ENCODE data around the gene DYDC1.
A peak's percentile ranks its signal among the peaks of the same experiment; 100 is the strongest.

Gene DYDC1

DNA sequence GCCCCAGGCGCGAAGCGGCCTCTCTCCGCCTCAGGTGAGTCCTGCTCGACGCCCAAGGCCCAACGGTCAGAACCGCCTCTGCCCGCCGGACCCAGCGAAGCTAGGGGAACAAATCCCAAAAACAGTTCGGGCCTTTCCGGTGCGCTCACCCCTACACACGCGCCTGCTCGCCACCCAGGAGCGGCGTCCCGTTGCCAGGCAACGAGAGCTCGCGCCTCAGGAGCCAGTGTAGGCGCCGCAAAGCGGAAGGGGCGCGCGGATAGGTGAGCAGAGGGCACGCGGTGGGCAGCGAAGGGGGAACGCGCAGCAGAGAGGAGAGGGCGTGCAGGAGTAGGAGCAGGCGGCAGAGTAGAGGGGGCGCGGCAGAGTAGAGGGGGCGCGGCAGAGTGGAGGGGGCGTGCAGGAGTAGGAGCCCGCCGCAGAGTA, at the start of gene DYDC1, which contains the start of gene DYDC2:
DYDC1 (minus strand) TSS at position 193 of the 426 bp plus-strand sequence. CDS start 4,154 bp downstream, outside the sequence.
DYDC2 (plus strand) TSS at position 219 of the 426 bp plus-strand sequence. CDS start 5,663 bp downstream, outside the sequence.
- Histone ChIP-seq H3K27me3 (ENCODE audit: low read depth, low read length) (peaks cover 4% of the 10 kb centered on the region), H3K4me3 (ENCODE audit: low read depth in 1 of 2, low read length in 2 of 2) (peak within 1 kb of the TSS; percentile 21 to 67), H3K9me3 (ENCODE audit: control insufficient read depth in 1 of 2, low read length in 2 of 2) (peaks cover 0 to 2% of the 10 kb centered on the region in 2 donors), H3K36me3 (ENCODE audit: control insufficient read depth in 1 of 2, insufficient read depth in 2 of 2, low read length in 2 of 2) (no peaks in the 10 kb centered on the region), H3K4me1 (ENCODE audit: control insufficient read depth in 1 of 2, insufficient read depth in 2 of 2, low read length in 2 of 2) (peaks cover 0 to 13% of the 10 kb centered on the region in 2 donors), H3K27ac (ENCODE audit: low read length) (no peak within 1 kb of the TSS)

GRCh38 chr10:80406204-80406603, 49.6 kb upstream of the DYDC1 start:
- Histone ChIP-seq H3K9me3 (ENCODE audit: control insufficient read depth in 1 of 2, low read length in 2 of 2) (no peaks in the 10 kb centered on the region), H3K4me3 (ENCODE audit: low read depth in 1 of 2, low read length in 2 of 2) (no peak overlapping the region), H3K36me3 (ENCODE audit: control insufficient read depth in 1 of 2, insufficient read depth in 2 of 2, low read length in 2 of 2) (no peaks in the 10 kb centered on the region), H3K27ac (ENCODE audit: low read length) (no peak overlapping the region), H3K27me3 (ENCODE audit: low read depth, low read length) (no peaks in the 10 kb centered on the region), H3K4me1 (ENCODE audit: control insufficient read depth in 1 of 2, insufficient read depth in 2 of 2, low read length in 2 of 2) (peaks cover 5 to 25% of the 10 kb centered on the region in 2 donors)

- no peak overlapping the region for H3K27ac ChIP-seq (ENCODE audit: low read length)
- no peak overlapping the region for H3K4me3 ChIP-seq (ENCODE audit: low read depth in 1 of 2, low read length in 2 of 2)
- no peaks in the 10 kb centered on the region for H3K9me3 ChIP-seq (ENCODE audit: control insufficient read depth in 1 of 2, low read length in 2 of 2)
- H3K36me3 ChIP-seq (ENCODE audit: control insufficient read depth in 1 of 2, insufficient read depth in 2 of 2, low read length in 2 of 2) = no peaks in the 10 kb centered on the region
- H3K4me1 ChIP-seq (ENCODE audit: control insufficient read depth in 1 of 2, insufficient read depth in 2 of 2, low read length in 2 of 2) = peaks cover 0 to 19% of the 10 kb centered on the region in 2 donors
- H3K27me3 ChIP-seq (ENCODE audit: low read depth, low read length) = no peaks in the 10 kb centered on the region
These were observed 49.1 kb upstream of the DYDC1 start for GRCh38 chr10:80405626-80406025.

DNA sequence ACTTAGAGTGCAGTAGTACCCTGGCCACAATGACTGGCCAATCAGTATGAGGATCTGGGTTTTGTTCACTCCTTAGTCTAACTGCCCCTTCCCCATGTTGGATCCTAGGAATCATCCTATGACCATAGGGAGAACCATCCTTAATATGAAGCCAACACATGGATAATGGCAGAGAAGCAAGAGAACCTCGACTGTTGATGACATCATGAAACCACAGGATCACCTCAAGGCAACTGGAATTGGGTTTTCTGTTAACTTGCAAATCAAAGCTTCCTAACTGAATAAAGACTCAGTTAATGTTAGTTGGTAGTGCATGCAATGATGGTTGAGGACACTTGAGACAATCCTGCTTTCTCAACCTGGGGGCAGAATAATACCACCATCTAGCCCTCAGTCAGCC, 48.5 kb upstream of the DYDC1 start:
- H3K9me3 ChIP-seq (ENCODE audit: control insufficient read depth in 1 of 2, low read length in 2 of 2) = no peaks in the 10 kb centered on the region
- H3K27me3 ChIP-seq (ENCODE audit: low read depth, low read length) = no peaks in the 10 kb centered on the region
- H3K36me3 ChIP-seq (ENCODE audit: control insufficient read depth in 1 of 2, insufficient read depth in 2 of 2, low read length in 2 of 2) = no peaks in the 10 kb centered on the region
- no peak overlapping the region for H3K4me3 ChIP-seq (ENCODE audit: low read depth in 1 of 2, low read length in 2 of 2)
- H3K4me1 ChIP-seq (ENCODE audit: control insufficient read depth in 1 of 2, insufficient read depth in 2 of 2, low read length in 2 of 2) = peaks cover 0 to 13% of the 10 kb centered on the region in 2 donors
- H3K27ac ChIP-seq (ENCODE audit: low read length) = no peak overlapping the region

DNA sequence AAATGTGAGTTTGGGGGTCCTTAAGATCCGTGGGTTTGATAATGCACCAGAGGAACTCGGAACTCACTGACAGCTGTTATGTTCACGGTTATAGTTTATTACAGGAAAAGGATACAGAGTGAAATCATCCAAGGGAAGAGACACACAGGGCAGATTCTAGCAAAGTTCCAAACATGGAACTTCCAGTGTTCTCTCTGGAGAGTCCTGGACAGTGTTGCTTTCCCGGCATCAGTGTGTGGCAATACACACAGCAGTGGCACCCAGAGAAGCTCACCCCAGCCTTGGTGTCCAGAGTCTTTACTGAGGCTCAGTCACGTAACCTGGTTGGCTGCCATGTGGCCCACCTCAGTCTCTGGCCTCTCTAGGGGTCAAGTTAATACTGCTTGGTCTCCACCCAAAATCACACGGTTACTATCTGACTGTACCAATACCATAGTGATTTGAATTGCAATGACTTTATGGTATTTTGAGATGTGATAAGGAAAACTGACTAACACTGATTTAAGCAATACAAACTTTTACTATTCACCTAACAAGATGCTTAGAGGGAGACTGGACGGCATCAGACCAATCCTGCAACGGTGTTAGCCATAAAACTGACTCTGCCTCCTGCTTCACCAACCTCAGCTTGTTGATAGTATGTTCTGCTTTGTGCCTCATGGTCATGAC, 43.7 kb upstream of the DYDC1 start:
- H3K4me3 ChIP-seq (ENCODE audit: low read depth in 1 of 2, low read length in 2 of 2) = no peak overlapping the region
- H3K4me1 ChIP-seq (ENCODE audit: control insufficient read depth in 1 of 2, insufficient read depth in 2 of 2, low read length in 2 of 2) = no peaks in the 10 kb centered on the region

DNA sequence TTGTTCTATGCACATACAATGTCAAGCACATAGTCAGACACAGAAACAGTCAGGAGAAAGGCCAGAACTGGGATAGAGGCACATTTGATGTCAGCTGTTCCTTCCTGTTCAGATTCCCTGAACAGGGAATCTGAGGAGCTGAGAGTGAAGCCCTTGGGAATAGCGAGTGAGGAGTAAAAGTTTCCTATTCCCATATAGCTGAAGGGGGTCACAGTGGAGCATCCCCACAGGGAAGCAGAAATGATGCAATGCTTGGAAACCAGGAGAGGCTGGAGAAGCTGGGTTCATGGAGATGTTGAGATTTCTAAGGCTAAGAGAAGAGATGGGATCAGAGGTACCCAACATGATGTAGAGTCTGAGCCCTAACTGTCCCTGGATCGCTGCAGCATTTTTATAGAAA, 40.5 kb upstream of the DYDC1 start:
- no peaks in the 10 kb centered on the region for H3K27me3 ChIP-seq (ENCODE audit: low read depth, low read length)
- no peaks in the 10 kb centered on the region for H3K9me3 ChIP-seq (ENCODE audit: control insufficient read depth in 1 of 2, low read length in 2 of 2)
- no peaks in the 10 kb centered on the region for H3K36me3 ChIP-seq (ENCODE audit: control insufficient read depth in 1 of 2, insufficient read depth in 2 of 2, low read length in 2 of 2)
- no peak overlapping the region for H3K4me3 ChIP-seq (ENCODE audit: low read depth in 1 of 2, low read length in 2 of 2)
- H3K27ac ChIP-seq (ENCODE audit: low read length) = no peak overlapping the region
- no peaks in the 10 kb centered on the region for H3K4me1 ChIP-seq (ENCODE audit: control insufficient read depth in 1 of 2, insufficient read depth in 2 of 2, low read length in 2 of 2)

More for the DNA sequence above, 43.7 kb upstream of the DYDC1 start:
- no peaks in the 10 kb centered on the region for H3K27me3 ChIP-seq (ENCODE audit: low read depth, low read length)
- H3K27ac ChIP-seq (ENCODE audit: low read length) = no peak overlapping the region
- H3K36me3 ChIP-seq (ENCODE audit: control insufficient read depth in 1 of 2, insufficient read depth in 2 of 2, low read length in 2 of 2) = no peaks in the 10 kb centered on the region
- no peaks in the 10 kb centered on the region for H3K9me3 ChIP-seq (ENCODE audit: control insufficient read depth in 1 of 2, low read length in 2 of 2)

- no peak overlapping the region for H3K27ac ChIP-seq (ENCODE audit: low read length)
- no peaks in the 10 kb centered on the region for H3K4me1 ChIP-seq (ENCODE audit: control insufficient read depth in 1 of 2, insufficient read depth in 2 of 2, low read length in 2 of 2)
- no peak overlapping the region for H3K4me3 ChIP-seq (ENCODE audit: low read depth in 1 of 2, low read length in 2 of 2)
- H3K27me3 ChIP-seq (ENCODE audit: low read depth, low read length) = no peaks in the 10 kb centered on the region
- no peaks in the 10 kb centered on the region for H3K9me3 ChIP-seq (ENCODE audit: control insufficient read depth in 1 of 2, low read length in 2 of 2)
- no peaks in the 10 kb centered on the region for H3K36me3 ChIP-seq (ENCODE audit: control insufficient read depth in 1 of 2, insufficient read depth in 2 of 2, low read length in 2 of 2)
These were observed 37.9 kb upstream of the DYDC1 start for GRCh38 chr10:80394358-80394916.

GRCh38 chr10:80392250-80392649, 35.7 kb upstream of the DYDC1 start:
- Histone ChIP-seq H3K4me1 (ENCODE audit: control insufficient read depth in 1 of 2, insufficient read depth in 2 of 2, low read length in 2 of 2) (peaks cover 6 to 8% of the 10 kb centered on the region in 2 donors), H3K9me3 (ENCODE audit: control insufficient read depth in 1 of 2, low read length in 2 of 2) (no peaks in the 10 kb centered on the region), H3K27me3 (ENCODE audit: low read depth, low read length) (no peaks in the 10 kb centered on the region), H3K27ac (ENCODE audit: low read length) (no peak overlapping the region), H3K36me3 (ENCODE audit: control insufficient read depth in 1 of 2, insufficient read depth in 2 of 2, low read length in 2 of 2) (no peaks in the 10 kb centered on the region), H3K4me3 (ENCODE audit: low read depth in 1 of 2, low read length in 2 of 2) (no peak overlapping the region)

- Histone ChIP-seq H3K4me1 (ENCODE audit: control insufficient read depth in 1 of 2, insufficient read depth in 2 of 2, low read length in 2 of 2) (peaks cover 6 to 8% of the 10 kb centered on the region in 2 donors), H3K36me3 (ENCODE audit: control insufficient read depth in 1 of 2, insufficient read depth in 2 of 2, low read length in 2 of 2) (no peaks in the 10 kb centered on the region), H3K9me3 (ENCODE audit: control insufficient read depth in 1 of 2, low read length in 2 of 2) (no peaks in the 10 kb centered on the region), H3K27me3 (ENCODE audit: low read depth, low read length) (no peaks in the 10 kb centered on the region), H3K4me3 (ENCODE audit: low read depth in 1 of 2, low read length in 2 of 2) (no peak overlapping the region), H3K27ac (ENCODE audit: low read length) (no peak overlapping the region)
These were observed 34.2 kb upstream of the DYDC1 start for GRCh38 chr10:80390740-80391139.

GRCh38 chr10:80382989-80383388, 26.4 kb upstream of the DYDC1 start:
- no peak overlapping the region for H3K4me3 ChIP-seq (ENCODE audit: low read depth in 1 of 2, low read length in 2 of 2)
- no peaks in the 10 kb centered on the region for H3K27me3 ChIP-seq (ENCODE audit: low read depth, low read length)
- H3K27ac ChIP-seq (ENCODE audit: low read length) = no peak overlapping the region
- no peaks in the 10 kb centered on the region for H3K9me3 ChIP-seq (ENCODE audit: control insufficient read depth in 1 of 2, low read length in 2 of 2)
- H3K36me3 ChIP-seq (ENCODE audit: control insufficient read depth in 1 of 2, insufficient read depth in 2 of 2, low read length in 2 of 2) = no peaks in the 10 kb centered on the region
- no peaks in the 10 kb centered on the region for H3K4me1 ChIP-seq (ENCODE audit: control insufficient read depth in 1 of 2, insufficient read depth in 2 of 2, low read length in 2 of 2)

DNA sequence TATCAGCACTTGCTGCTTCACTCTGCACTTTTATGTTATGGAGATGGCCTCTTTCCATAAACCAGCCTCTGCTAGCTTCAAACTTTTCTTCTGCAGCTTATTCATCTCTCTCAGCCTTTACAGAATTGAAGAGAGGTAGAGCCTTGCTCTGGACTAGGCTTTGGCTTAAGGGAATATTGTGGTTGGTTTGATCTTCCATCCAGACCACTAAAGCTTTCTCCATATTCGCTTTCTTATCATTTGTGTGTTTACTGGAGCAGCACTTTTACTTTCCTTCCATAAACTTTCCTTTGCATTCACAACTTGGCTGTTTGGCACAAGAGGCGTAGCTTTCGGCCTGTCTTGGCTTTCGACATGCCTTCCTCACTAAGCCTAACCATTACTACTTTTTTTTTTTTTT, 23.6 kb upstream of the DYDC1 start:
- H3K4me1 ChIP-seq (ENCODE audit: control insufficient read depth in 1 of 2, insufficient read depth in 2 of 2, low read length in 2 of 2) = no peaks in the 10 kb centered on the region
- H3K36me3 ChIP-seq (ENCODE audit: control insufficient read depth in 1 of 2, insufficient read depth in 2 of 2, low read length in 2 of 2) = no peaks in the 10 kb centered on the region
- H3K4me3 ChIP-seq (ENCODE audit: low read depth in 1 of 2, low read length in 2 of 2) = no peak overlapping the region
- no peak overlapping the region for H3K27ac ChIP-seq (ENCODE audit: low read length)
- no peaks in the 10 kb centered on the region for H3K9me3 ChIP-seq (ENCODE audit: control insufficient read depth in 1 of 2, low read length in 2 of 2)
- no peaks in the 10 kb centered on the region for H3K27me3 ChIP-seq (ENCODE audit: low read depth, low read length)
